ENCODE data around the gene TAF4.

Gene TAF4

GRCh38 chr20:61930776-61931475 is 134.8 kb downstream of the TAF4 start:
- no peak for DNase-seq (ENCODE audit: low read depth)

DNA sequence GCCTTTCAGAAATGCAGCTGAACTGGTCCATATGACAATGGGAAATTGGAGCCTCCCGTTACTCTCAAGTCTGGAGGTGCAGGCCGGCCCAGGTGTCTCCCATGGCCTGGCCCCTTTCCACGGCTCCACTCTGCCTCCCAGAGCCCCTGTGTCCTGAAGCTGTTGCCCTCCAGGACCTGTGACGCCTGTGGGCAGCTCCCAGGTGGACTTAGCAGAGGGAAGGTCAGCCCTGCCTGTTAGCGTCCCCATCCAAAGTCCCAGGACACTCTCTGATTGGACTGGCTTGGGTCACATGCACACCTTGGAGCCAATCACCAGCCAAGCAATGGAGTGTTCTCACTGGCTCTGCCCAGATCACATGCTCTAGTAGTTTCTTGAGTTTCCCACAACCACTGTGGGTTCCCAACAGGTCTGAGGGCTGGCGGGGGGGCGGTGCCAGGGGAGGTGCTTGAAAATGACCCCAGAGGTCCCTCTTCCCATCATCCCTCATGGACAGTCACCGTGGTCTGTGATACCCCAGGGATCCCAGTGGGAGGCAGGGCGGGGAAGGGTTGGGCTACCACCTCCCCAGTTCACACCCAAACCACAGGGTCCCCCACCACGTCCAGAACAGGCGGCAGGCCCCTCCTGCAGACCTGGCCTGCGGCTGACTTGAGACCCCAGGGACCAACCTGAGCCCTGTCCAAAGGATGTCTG is 135.6 kb downstream of the TAF4 start:
- no peak for DNase-seq (ENCODE audit: low read depth)

DNA sequence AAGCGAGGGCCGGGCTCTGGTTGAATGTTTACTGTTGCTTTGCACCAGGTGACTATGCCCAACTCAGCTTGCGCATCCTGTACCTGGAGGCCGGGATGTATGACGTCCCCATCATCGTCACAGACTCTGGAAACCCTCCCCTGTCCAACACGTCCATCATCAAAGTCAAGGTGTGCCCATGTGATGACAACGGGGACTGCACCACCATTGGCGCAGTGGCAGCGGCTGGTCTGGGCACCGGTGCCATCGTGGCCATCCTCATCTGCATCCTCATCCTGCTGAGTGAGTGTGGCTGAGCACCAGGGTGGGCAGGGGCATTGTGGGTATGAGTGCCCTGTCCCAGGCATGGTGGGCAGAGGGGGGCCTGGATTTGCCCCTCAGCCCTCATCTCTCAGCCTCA is 136.1 kb downstream of the TAF4 start:
- no peak for DNase-seq (ENCODE audit: low read depth)

GRCh38 chr20:61927826-61928541 is 137.7 kb downstream of the TAF4 start:
- DNase-seq (ENCODE audit: low read depth) = no peak

GRCh38 chr20:61927193-61927825 is 138.4 kb downstream of the TAF4 start:
- DNase-seq (ENCODE audit: low read depth) = no peak

DNA sequence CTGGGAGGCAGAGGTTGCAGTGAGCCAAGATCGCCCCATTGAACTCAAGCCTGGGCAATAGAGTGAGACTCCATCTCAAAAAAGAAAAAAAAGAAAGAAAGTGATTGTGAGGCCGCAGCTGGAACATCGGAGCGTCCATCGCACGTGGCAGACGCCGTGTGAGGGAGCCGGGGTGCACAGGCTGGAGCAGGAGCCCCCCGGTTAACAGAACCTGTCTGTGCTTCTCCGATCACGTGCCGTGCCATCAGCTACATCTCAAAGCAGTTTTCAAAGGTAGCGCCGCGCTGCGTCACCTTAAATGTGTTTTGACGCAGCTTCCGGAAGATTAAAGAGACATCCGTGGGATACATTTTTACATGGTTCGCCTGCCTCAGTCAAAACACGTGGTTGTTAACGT is 138.9 kb downstream of the TAF4 start:
- DNase-seq (ENCODE audit: low read depth) = no peak

DNA sequence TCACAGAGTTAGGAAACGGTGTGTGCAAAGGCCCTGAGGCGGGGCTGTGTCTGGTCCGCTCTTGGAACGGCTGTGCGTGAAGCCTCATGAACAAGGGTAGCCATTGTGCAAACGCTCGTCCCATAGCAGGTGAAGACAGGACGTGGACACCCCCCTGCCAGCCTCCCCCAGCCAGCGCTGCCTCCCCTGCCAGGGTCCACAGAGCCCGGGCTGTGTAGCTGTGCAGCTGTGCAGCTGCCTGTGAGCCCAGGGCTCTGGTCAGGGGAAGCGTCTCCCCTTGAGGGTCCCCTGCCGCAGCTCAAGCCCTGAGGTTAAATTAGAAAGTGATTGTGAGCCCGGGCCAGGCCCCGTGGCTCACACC is 139.4 kb downstream of the TAF4 start:
- no peak for DNase-seq (ENCODE audit: low read depth)

GRCh38 chr20:61925555-61926252 is 140.0 kb downstream of the TAF4 start:
- DNase-seq (ENCODE audit: low read depth) = no peak

- DNase-seq (ENCODE audit: low read depth) = no peak
These were observed 140.7 kb downstream of the TAF4 start for GRCh38 chr20:61924858-61925554.
